HG03460 (cell line): ENCODE data around the gene SLF2.

Experiments used
- ATAC-seq: cut with Tn5 transposase; IDR thresholded peaks from one replicate; pipeline ENCODE4 v1.9.1; 2021; ENCODE audit not compliant: unreplicated experiment

The SLF2 gene, protein sequence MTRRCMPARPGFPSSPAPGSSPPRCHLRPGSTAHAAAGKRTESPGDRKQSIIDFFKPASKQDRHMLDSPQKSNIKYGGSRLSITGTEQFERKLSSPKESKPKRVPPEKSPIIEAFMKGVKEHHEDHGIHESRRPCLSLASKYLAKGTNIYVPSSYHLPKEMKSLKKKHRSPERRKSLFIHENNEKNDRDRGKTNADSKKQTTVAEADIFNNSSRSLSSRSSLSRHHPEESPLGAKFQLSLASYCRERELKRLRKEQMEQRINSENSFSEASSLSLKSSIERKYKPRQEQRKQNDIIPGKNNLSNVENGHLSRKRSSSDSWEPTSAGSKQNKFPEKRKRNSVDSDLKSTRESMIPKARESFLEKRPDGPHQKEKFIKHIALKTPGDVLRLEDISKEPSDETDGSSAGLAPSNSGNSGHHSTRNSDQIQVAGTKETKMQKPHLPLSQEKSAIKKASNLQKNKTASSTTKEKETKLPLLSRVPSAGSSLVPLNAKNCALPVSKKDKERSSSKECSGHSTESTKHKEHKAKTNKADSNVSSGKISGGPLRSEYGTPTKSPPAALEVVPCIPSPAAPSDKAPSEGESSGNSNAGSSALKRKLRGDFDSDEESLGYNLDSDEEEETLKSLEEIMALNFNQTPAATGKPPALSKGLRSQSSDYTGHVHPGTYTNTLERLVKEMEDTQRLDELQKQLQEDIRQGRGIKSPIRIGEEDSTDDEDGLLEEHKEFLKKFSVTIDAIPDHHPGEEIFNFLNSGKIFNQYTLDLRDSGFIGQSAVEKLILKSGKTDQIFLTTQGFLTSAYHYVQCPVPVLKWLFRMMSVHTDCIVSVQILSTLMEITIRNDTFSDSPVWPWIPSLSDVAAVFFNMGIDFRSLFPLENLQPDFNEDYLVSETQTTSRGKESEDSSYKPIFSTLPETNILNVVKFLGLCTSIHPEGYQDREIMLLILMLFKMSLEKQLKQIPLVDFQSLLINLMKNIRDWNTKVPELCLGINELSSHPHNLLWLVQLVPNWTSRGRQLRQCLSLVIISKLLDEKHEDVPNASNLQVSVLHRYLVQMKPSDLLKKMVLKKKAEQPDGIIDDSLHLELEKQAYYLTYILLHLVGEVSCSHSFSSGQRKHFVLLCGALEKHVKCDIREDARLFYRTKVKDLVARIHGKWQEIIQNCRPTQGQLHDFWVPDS

DNA sequence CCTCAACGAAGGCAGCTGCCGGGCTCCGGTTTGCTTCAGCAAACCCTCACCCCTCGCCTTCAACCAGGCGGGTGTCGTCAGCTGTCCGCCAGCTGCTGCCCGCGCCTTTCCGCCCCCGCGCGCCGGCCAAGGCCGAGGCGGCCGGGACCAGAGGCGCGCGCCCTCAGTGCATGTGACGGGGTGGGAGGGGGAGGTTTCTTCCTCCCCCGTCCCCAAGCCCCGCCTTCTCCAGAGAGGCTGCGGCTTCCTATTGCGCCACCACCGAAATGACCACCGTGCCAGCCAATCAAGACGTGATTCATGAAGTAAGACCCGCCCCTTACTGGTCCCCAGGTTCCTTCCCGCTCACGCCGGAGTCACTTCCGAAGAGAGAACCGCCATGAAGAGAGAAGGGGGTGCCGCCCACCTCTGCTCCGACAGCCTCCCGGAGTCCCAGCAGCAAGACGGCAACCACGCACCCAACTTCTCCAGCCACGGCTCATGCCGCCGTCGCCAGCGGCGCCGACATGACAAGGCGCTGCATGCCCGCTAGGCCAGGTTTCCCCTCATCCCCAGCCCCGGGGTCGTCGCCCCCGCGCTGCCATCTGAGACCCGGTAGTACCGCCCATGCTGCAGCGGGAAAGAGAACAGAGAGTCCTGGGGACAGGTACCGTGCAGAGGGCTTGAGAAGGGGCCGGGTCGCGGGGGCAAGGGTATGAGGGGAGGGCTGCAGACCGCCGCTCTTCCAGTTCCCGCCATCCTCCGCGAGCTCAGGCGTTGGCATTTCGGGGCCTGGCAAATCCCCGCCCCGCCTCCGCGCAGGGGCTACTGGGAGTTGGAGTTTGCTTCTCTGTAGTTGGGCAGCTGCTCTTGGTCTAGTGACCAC lies at the start of gene SLF2:
SLF2 (plus strand) TSS at position 359 of the 865 bp plus-strand sequence; CDS start at position 507, 148 bp downstream.
- ATAC-seq, result peak; percentile 95

DNA sequence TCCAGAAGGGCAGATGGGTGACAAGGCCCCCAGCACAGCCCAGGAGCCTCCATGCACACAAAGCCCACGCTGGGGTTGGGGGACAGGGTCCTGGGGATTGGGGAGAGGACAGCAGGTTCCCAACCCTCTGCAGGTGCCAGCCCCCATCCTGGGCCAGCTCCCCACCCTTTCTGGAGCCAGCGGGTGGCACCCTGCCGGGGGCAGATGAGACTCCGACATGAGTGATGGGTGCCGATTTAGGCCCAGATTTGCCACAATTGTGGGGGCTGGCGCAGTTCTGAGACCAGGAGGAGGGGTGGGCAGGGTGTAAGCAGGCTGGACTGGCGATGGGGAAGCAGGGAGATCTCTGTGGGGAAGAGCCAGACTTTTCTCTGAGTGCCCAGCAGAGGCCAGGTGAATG lies 49.3 kb upstream of the SLF2 start:
- no peak for ATAC-seq

DNA sequence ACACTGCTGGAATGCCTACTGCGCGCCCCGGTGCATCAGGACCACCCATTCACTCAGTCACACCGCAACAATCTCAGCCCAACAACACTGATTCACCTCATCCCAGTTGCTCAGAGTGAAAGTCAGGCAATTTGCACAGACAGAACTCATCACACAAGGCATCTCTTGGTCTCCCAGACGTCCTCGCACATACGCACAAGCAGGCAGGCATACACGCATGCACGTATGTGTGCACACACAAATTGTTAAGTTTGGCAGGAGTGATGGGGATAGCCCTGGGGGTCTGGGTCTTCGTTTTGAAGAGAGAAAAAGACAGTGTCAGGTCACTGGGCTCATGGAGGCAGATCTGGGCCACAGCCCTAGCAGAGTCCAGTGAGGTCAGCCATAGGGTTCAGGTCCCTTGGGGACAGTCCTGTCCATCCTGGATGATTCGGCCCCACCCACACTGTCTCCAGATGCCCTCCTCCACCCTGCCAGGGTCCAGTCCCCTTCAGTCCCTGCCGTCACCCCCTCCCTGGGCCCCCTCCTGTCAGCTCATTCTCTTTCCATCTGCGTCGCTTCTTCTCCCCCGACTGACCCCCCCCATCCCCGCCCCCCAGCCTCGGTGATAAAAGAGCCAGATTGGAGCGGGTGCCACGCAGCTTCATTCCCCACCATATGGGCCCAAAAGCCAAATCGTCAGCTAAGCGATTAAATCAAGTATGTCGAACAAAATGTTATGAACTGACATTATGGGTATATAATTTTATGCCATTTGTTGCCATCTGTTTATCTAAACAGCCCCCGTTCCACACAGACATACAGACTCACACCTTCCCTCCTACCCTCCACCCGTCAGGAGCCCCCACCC lies 48.5 kb upstream of the SLF2 start:
- ATAC-seq, result no peak

DNA sequence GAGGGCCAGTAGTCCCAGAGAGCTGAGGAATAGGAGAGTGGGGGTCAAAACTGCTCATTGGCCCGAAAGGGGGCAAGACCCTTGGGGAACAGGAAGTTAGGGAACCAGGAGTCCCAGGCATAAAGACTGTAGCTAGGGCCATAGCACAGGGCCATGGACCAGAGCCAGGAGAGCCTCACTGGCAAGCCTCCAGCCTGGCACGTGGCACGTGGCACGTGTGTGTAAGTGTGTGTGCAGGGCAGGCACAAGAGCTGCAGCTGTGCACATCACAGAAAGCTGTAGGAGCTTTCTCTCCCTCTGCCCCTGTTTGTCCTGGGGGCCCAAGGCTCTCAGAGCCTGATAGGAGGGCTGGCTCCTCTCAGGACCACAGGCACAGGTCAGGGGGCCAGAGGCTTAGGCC lies 47.8 kb upstream of the SLF2 start:
- no peak for ATAC-seq

DNA sequence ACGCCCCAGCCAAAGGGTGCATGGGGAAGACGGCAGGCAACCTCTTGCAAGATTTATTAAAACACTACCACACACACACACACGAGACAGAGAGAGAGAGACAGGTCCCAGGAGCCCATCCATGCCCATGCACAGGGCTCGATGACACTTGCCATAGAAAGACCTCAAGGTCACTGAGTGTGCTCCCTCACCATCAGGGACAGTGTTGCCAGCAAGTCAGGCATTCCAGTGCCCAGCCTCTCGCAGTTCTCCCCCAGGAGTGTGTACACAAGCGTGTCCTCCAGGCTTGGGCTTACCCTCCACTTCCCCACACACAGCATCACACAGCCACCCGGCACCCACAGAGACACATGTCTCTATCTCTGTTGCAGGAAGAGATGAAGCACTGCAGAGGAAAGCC lies 46.8 kb upstream of the SLF2 start:
- ATAC-seq, result no peak

DNA sequence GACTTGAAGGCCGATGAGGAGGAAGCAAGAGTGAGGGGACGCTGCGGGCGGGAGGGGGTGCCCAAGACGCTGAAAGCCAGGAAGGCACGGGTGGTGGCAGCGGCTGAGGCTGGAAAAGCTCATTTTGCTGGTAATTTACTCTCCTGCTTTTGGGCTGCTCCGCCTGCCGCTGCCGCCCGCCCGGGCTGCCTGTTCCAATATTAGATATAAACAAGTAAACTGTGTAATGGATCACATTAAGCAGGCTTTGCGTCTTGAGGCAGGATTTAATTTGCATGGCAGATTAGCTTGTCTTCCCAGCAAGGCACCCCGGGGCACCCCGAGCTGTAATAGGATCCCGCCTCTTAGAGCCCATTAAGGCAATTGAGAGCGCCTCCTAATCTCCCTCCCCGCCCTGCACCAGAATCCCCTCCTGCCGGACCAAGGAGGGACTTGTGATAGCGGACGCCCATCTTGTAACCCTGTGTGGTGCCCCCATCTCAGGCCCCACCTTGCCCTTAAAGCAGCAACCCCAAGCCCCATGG lies 46.1 kb upstream of the SLF2 start:
- no peak for ATAC-seq

DNA sequence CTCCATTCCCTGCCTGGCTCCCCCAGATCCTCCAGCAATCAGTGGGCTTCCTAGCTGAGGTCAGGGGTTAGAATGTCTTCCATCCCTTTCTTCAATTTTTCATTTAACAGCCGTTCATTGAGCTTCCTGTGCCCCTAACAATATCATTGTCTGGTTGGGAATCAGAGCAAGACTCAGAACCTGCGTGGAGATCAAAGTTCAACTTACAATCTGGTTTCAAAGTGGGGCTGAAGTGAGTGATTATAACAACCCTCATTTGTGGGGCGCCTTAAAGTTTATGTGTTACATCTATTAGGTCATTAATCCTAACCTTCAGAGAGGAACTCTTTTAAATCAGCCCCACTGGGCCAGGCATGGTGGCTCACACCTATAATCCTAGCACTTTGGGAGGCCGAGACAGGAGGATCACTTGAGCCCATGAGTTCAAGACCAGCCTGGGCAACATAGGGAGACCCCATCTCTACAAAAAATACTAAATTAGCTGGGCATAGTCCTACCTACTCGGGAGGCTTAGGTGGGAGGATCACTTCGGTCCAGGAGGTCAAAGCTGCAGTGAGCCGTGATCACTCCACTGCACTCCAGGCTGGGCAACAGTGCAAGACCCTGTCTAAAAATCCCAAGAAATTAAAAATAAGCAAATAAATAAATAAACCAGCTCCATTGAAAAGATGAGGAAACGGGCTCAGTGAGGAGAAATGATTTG lies 45.4 kb upstream of the SLF2 start:
- no peak for ATAC-seq

DNA sequence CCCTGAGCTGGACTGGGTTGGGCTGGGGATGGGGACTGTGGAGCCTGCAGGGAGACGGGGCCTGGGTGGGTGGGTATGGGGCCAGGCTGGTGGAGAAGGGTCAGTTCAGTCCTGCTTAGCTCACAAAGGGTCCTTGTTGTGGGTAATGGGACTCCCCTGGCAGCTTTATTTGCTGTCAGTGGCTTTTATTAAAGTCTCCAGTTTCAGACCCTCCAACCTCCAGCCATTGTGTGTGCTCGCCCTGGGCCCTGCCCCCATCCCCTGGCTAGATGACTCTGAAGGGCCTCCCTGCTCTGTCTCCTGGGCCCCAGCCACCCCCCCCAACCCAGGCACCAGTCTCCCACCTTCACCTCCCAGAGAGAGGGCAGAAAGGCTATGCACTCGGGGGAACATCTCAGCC lies 44.4 kb upstream of the SLF2 start:
- ATAC-seq, result no peak

DNA sequence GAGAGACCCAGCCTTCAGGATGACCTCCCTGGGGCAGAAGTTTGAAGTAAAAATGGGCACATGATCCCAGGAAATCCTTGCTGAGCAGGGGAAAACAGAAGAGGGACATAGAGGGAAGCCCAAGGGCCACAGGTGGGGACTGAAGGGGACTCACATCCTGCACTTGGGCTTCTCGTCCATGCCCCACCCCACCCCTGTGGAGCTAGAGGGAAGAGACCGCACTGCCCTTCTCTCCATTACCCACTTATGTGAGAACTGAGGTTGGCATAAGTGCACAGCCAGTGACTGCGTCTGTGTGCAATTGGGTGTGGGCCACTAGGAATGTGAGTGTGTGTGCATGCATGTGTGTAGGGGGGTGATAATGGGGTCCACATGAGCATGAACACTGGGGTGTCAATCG lies 43.4 kb upstream of the SLF2 start:
- no peak for ATAC-seq

DNA sequence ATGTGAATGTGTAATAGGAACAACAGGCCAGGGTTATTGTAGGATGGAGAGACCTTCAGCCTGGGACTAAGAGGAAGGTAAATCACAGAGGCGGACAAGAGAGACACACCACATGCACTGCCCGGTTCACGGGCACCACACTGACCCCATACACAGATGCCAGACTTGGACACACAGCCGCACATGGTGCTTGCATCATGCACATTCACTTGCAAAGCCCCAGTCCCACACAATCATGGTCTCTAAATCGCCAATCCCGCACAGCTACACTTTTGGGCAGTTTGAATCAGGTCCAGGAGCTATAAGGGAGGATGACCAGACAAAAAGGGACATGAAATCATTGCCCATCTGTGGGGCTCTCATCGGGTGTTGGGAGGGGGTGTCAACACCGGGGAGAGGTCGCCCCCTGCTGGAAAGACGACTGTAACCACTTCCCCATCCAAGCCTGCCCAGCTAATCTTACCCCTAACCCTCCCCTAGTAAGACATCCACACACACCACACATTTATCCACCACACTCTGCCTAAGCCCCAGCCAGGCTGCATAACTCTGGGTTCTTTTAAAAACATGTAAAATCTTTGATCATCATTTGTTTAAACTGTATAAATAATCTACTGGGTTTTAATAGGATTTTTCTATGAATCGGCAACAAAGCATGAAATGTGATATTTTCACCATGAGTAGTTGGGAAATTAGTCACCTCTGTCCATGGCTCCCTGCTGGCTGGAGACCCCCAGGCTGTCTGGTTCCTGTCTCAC lies 40.5 kb upstream of the SLF2 start:
- ATAC-seq, result no peak

DNA sequence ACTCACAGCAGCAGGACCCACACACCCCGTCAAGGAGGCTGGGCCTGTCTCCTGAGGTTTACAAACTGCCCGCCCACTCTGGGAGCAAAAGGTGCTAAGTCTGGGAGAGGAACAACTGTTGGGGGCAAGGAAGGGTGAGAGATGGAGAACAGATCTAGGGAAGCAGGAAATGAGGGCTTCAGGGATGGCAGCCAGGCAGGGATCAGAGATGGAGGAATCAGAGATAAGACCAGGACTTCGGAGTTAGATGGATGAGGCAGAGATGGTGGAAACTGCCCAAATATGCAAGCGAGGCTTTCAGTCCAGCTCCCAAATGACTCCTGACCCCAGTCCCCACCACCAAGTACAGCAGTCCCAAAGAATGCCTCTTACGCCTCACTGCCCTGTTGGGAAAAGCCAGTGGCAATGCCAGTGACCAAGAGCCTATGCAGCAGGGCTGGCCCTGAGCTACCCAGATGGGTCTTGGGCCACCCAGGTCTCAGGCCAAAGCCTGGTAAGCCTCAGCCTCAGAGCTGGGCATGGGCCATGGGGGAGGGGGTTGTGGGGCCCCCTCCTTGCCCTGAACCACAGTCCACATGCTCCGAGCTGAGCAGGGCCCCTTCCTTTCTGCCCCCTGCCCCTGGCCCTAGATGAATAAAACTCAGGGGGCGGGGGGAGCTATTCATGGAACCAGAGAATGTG lies 39.5 kb upstream of the SLF2 start:
- no peak for ATAC-seq

DNA sequence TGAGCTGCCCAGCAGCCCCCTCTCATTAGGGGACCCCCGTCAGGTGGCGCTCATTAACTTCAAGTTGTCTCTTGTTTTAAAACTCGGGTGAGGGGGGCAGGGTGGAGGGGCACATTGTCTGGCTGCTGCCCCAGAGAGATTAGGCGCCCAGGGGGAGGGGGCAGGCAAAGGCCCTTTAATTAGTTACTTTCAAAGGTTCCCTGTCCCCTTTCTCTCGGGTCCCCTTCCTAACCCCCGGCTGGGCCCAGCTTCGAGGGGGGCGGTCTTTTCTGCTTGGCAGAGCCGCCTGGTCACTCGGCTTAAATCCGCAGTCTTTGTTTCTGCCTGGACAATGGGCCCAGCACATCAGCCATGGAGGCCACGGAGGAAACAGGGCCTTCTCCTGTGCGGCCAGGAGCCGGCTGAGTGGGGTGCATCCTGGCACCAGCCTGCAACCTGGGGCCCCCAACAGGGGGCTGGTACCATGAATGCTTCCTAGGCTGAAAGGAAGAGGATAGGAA lies 38.9 kb upstream of the SLF2 start:
- no peak for ATAC-seq

DNA sequence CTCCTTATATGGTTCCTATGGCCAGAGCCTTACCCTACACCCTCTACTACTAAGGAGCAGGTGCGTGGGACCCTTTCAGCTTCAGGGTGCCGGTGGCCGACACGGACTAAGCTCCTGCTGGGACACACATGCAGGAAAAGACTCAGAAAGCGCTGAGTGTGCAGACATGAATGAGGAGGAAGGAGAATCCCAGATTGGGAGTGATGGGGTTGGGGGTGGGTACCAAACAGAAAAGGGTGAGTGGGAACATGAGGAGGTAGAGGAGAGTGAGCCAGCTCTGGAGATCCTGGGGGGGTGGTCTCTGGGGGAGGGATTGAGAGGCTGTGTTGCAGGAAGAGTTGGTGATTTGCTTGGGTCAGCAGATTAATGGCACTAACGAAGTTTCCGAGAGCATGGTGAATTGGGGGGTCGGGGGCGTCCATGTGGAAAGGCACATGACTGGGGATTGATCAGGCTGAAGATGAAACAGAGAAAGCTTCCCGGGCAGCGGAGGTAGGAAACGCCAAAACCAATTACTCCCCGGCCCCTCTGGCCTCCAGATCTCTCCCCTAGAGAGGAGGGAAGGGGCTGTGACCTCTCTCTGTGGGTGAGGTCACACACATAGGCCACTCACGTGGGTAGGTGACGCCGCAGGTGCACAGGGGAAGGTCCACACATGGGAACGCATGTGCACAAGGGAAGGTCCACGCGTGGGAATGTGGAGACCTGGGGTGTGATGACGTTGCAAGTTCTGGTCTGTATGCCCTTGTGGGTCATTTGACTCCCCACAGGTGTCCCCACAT lies 37.9 kb upstream of the SLF2 start:
- no peak for ATAC-seq

DNA sequence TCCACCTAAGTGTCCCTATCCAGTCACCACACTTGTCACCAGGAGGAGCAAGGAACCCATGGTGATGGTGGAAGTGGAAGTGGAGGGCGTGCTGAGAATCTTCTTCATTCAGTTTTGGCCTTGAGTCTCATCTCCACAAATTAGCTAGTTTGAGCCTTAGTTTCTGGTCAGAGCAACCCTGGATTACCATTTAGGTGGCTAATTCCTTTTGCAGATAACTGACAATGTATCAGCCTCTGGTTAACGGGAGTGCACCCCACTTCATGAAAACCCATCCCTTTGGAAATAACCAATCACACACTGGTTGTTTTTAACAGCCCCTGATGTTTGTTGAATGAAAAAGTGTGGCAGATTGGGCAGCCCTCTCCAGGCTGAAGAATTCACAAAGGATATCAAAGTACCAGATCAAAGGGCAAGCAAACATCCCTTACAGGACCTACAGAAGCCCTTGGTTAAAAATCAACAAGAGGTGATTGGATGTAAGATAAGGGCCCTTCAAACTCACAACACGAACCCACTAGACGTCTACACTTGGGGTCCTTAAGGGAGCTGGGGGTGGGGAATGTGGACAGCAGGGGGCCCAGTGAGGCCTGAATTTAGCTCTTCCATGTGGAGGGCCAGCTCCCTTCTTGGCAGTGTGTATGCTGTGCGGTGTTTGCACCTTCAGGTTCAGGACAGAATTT lies 37.1 kb upstream of the SLF2 start:
- ATAC-seq, result no peak

DNA sequence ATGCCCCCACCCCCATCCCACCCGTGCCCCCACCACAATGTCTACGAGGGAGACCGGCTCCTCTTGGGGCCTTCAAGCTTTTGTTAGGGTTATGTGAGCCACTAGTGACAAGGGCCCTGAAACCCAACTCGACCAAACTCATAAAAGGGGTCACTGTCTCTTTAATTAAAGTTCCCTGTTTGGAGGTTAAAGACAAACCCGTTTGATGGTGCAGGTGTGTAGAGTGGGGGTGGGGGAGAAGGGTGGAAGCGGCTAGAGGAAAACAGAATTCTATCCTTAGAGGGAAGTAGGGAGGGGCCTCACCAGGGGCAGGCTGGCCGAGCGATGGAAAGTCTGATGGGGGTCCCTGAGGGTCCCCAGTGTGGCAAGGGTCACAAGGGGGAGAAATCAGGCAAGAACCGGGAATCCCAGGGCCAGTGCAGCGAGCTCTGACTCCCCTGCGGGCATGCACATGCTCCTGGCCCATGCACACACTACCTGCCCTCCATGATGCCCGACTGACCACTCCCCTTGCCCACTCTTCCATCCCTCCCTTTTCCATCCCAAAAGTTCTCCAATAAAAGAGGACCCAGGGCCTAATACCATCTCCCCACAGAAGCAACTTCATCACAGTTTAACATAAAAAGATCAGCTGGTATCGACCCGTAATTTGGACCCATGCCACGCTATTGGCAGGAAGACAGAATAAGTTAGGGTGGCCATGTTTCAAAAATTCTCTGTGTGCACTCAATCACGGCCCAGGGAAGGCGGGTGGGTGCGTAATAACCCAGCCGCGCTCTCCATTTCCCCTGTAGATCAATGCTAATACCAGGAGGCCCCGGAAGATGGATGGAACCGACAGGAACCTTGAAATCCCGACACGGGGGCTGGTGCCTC lies 35.9 kb upstream of the SLF2 start:
- no peak for ATAC-seq
